OCI-LY3 (cell line): ENCODE measurements around the gene LDHAL6A.

Experiments used
- H2AFZ ChIP-seq: fragments of 200-600, 300-600 bp; shearing (Covaris generic); 2 replicates; pipeline ENCODE4 v1.6.0; 2014; ENCODE audit warnings: antibody characterized with exemption, low read depth, low read length
- H3K27ac ChIP-seq: fragments of 200-600, 300-600 bp; sonication (generic); 2 replicates; pipeline ENCODE4 v1.5.1; 2014; ENCODE audit warnings: mild to moderate bottlenecking, low read length, moderate library complexity, mixed read lengths
- H3K27me3 ChIP-seq: fragments of 200-600, 300-600 bp; sonication (generic); 2 replicates; pipeline ENCODE4 v1.6.1; 2014; ENCODE audit warnings: low read depth, low read length, mixed read lengths
- H3K36me3 ChIP-seq: fragments of 200-600, 300-600 bp; sonication (generic); replicated peaks from 2 replicates; pipeline ENCODE3; 2014; ENCODE audit warnings: low read depth, low read length, mixed read lengths
- H3K4me1 ChIP-seq: fragments of 300-600, 200-600 bp; sonication (generic); 2 replicates; pipeline ENCODE4 v1.6.1; 2014; ENCODE audit warnings: low read length, mixed read lengths
- H3K4me2 ChIP-seq: fragments of 200-600, 300-600 bp; sonication (generic); 2 replicates; pipeline ENCODE4 v1.6.1; 2014; ENCODE audit warnings: low read length, mixed read lengths
- H3K4me3 ChIP-seq: fragments of 300-600, 200-600 bp; sonication (generic); 2 replicates; pipeline ENCODE4 v1.5.1; 2014; ENCODE audit warnings: antibody characterized with exemption, mild to moderate bottlenecking, low read length, moderate library complexity
- H3K79me2 ChIP-seq: fragments of 300-600, 200-600 bp; shearing (Covaris generic); 2 replicates; pipeline ENCODE4 v1.6.1; 2014; ENCODE audit warnings: mild to moderate bottlenecking, low read length, mixed read lengths
- H3K9ac ChIP-seq: fragments of 300-600, 200-600 bp; shearing (Covaris generic); 2 replicates; pipeline ENCODE4 v1.6.0; 2014; ENCODE audit warnings: mild to moderate bottlenecking, low read length, moderate library complexity
- H3K9me3 ChIP-seq: fragments of 200-600, 300-600 bp; shearing (Covaris generic); 2 replicates; pipeline ENCODE4 v1.6.1; 2014; ENCODE audit warnings: low read length, mixed read lengths; ENCODE audit not compliant: insufficient read depth
- H4K20me1 ChIP-seq: fragments of 200-600, 300-600 bp; sonication (generic); 2 replicates; pipeline ENCODE4 v1.6.1; 2016; ENCODE audit warnings: low read length, mixed read lengths; ENCODE audit not compliant: insufficient read depth
- EZH2phosphoT487 ChIP-seq: fragments of 200-600 bp; shearing (Covaris generic); IDR thresholded peaks from 2 replicates; pipeline ENCODE4 v1.6.1; 2018; ENCODE audit warnings: antibody characterized with exemption, mixed run types, low read depth
- TF ChIP-seq, protein P1 (sequence below): fragments of 200-600, 300-600 bp; sonication (generic); IDR thresholded peaks from 2 replicates; pipeline ENCODE4 v1.5.1; 2014; ENCODE audit warnings: antibody characterized with exemption, low read length, low read depth

Gene LDHAL6A

DNA sequence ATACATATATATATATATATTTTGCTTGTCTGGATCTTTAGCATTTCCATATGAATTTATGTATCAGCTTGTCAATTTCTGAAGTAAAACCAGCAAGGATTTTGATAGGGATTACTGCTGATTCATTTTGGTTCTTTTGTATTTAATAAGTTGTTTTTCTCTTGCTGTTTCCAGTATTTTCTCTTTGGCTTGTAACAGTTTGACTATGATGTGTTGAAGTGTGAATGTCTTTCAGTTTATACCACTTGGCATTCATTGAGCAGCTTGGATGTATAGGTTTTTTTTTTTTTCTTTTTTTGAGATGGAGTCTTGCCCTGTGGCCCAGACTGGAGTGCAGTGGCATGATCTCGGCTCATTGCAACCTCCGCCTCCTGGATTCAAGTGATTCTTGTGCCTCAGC lies 12.4 kb downstream of the LDHAL6A start:
- H4K20me1 ChIP-seq, result no peaks in the 10 kb centered on the region
- H3K4me3 ChIP-seq, result no peak overlapping the region
- H2AFZ ChIP-seq, result no peak overlapping the region
- H3K79me2 ChIP-seq, result no peaks in the 10 kb centered on the region
- peak overlapping the region; percentile 63; the same call in 1 of the 2 replicates for H3K27ac ChIP-seq
- H3K4me2 ChIP-seq, result peak overlapping the region; percentile 69
- TF ChIP-seq, protein P1, sequence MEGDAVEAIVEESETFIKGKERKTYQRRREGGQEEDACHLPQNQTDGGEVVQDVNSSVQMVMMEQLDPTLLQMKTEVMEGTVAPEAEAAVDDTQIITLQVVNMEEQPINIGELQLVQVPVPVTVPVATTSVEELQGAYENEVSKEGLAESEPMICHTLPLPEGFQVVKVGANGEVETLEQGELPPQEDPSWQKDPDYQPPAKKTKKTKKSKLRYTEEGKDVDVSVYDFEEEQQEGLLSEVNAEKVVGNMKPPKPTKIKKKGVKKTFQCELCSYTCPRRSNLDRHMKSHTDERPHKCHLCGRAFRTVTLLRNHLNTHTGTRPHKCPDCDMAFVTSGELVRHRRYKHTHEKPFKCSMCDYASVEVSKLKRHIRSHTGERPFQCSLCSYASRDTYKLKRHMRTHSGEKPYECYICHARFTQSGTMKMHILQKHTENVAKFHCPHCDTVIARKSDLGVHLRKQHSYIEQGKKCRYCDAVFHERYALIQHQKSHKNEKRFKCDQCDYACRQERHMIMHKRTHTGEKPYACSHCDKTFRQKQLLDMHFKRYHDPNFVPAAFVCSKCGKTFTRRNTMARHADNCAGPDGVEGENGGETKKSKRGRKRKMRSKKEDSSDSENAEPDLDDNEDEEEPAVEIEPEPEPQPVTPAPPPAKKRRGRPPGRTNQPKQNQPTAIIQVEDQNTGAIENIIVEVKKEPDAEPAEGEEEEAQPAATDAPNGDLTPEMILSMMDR, result no peak
- TF ChIP-seq EZH2phosphoT487, result no peak
- no peaks in the 10 kb centered on the region for H3K9me3 ChIP-seq
- H3K9ac ChIP-seq, result no peak overlapping the region; the same call in 1 of the 2 replicates
- peaks cover 67% of the 10 kb centered on the region for H3K4me1 ChIP-seq
- H3K36me3 ChIP-seq, result no peaks in the 10 kb centered on the region
- H3K27me3 ChIP-seq, result no peaks in the 10 kb centered on the region

DNA sequence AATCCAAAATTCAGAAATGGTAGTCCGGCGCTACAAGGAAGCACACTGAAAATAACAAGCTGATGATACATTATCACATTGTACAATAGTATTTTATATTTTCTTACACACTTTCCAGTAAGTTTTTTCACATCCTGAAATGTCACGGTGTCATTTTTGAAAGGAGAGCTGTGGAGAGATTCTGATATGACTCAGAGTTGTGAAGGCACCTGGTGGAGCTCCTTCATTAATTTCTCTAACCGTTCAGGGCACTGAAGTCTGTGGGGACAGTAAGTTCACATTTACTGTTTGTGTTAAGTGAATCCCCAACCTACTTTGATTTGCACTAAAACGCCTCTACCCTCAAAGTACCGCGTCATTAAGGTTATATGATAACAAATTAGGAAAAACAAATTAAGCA lies 13.3 kb downstream of the LDHAL6A start:
- Histone ChIP-seq H3K27ac (peak overlapping the region; percentile 63), H3K4me3 (peak overlapping the region; percentile 47), H3K79me2 (no peaks in the 10 kb centered on the region), H3K4me2 (peak overlapping the region; percentile 69), H3K9me3 (no peaks in the 10 kb centered on the region), H3K4me1 (peaks cover 60% of the 10 kb centered on the region), H3K9ac (peak overlapping the region; percentile 27; the same call in 1 of the 2 replicates), H2AFZ (no peak overlapping the region), H3K36me3 (peaks cover 6% of the 10 kb centered on the region), H3K27me3 (no peaks in the 10 kb centered on the region), H4K20me1 (no peaks in the 10 kb centered on the region)
- TF ChIP-seq EZH2phosphoT487, result no peak
- TF ChIP-seq, protein P1, result no peak

DNA sequence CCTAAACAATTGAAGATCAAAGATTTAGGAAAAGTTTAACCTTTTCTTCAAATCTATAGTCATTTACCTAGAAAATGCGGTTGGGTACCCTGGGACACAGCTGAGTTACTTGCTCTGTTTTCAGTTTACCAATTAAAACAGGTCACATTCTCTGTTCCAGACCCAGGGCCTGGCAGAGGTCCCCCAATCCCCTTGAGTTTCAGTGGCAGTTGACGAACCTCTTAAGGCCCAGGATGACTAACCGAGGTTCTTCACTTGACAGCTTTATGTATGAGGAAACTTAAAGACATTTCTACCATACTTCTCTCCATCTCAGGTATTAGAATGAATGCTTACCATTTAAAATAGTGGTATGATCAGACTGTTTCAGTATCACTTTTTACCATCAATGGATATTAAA lies 16.3 kb downstream of the LDHAL6A start:
- Histone ChIP-seq H4K20me1 (no peaks in the 10 kb centered on the region), H3K9me3 (no peaks in the 10 kb centered on the region), H3K27ac (peak overlapping the region; percentile 59), H3K9ac (no peak overlapping the region), H3K27me3 (no peaks in the 10 kb centered on the region), H3K4me2 (peak overlapping the region; percentile 33), H3K4me3 (0 out of 2 replicates have a peak overlapping the region, but pooled peaks have one; percentile 2), H2AFZ (no peak overlapping the region), H3K36me3 (peaks cover 17% of the 10 kb centered on the region), H3K4me1 (peaks cover 62% of the 10 kb centered on the region), H3K79me2 (no peaks in the 10 kb centered on the region)
- TF ChIP-seq, protein P1, result no peak
- TF ChIP-seq EZH2phosphoT487, result no peak

DNA sequence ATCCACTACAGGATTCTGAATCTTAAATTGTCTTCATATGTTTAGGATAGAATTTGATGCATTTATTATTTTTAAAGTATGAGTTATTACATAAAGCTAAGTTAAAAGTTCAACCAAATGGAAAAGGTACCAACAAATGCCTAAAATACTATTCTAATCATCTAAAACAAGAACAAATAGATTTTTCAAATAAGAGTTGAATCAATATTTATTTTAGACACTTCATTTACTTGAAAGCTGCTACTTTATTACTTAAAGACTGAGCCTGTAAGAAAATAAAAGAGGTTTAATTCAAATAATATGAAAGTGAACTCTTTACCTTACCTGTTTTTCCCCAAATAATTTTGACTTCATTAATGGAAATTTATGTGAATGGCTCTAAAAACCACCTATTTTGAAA lies 16.9 kb downstream of the LDHAL6A start:
- TF ChIP-seq, protein P1, result no peak
- no peak for TF ChIP-seq EZH2phosphoT487
- peak overlapping the region; percentile 33 for H3K4me2 ChIP-seq
- no peak overlapping the region for H3K9ac ChIP-seq
- H3K27me3 ChIP-seq, result no peaks in the 10 kb centered on the region
- H2AFZ ChIP-seq, result no peak overlapping the region
- H3K9me3 ChIP-seq, result no peaks in the 10 kb centered on the region
- peaks cover 57% of the 10 kb centered on the region for H3K4me1 ChIP-seq
- peak overlapping the region; percentile 59 for H3K27ac ChIP-seq
- 0 out of 2 replicates have a peak overlapping the region, but pooled peaks have one; percentile 2 for H3K4me3 ChIP-seq
- H3K79me2 ChIP-seq, result no peaks in the 10 kb centered on the region
- peaks cover 20% of the 10 kb centered on the region for H3K36me3 ChIP-seq
- no peaks in the 10 kb centered on the region for H4K20me1 ChIP-seq
